NCI-H2107 (cell line): ENCODE measurements around the gene OMP.

Experiments used
- DNase-seq: peaks from one replicate; lab custom pipeline; 2025; lab: John Stamatoyannopoulos, UW

The OMP gene

DNA sequence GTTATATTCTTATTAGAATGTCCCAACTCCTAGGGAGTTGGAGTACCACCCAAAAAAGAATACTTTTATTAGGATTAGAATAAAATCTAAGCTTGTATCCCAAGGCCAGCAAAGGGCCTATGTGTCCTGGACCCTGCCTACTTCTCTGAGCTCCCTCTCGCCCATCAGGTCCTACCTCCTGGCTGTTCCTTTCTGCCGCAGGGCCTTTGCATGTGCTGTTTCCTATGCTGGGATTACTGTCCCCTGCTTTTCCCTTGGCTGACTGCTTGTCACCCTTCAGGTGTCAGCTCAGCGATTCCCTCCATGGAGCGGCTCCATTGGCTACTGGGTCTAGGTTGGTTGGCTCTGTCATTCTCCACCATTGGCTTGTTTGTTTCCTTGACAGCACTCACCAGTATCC lies 38.8 kb downstream of the OMP start:
- no peak for DNase-seq

DNA sequence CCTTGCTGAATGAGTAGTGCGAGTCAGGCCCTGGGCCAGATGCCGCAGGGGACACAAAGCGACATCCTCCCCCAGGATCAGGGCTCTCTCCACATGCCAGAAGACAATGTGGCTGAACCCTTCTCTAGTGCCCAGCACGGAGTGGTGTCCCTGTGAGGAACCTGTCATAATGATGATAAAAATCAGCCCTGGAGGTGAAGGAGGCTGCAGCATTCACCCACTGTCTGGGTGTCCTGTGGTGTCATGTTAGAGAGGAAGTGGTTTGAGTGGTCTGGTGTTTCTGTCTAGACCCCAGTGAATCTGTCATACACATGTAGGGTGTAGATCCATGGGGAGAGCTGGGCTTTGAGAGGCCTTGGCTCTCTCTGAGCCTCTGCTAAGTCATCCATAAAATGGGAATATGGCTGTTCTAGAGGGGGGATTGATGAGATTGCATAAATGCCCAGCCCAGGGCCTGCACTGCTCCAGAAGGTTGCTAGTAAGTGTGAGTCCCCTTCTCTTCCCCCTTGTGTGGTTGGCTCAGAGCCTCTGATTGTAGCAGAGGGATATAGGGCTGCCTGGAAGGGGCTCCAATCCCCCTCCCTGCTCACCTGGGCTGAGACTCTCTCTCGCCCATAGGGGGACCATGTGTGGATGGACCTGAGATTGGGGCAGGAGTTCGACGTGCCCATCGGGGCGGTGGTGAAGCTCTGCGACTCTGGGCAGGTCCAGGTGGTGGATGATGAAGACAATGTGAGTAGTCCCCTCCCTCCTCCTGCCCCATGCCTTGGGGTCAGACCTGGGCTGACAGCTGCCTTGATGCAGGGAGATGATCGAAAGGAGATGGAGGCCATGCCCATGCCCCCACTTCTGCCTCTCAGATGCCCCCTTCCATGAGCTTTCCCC lies 39.7 kb downstream of the OMP start:
- no peak for DNase-seq

DNA sequence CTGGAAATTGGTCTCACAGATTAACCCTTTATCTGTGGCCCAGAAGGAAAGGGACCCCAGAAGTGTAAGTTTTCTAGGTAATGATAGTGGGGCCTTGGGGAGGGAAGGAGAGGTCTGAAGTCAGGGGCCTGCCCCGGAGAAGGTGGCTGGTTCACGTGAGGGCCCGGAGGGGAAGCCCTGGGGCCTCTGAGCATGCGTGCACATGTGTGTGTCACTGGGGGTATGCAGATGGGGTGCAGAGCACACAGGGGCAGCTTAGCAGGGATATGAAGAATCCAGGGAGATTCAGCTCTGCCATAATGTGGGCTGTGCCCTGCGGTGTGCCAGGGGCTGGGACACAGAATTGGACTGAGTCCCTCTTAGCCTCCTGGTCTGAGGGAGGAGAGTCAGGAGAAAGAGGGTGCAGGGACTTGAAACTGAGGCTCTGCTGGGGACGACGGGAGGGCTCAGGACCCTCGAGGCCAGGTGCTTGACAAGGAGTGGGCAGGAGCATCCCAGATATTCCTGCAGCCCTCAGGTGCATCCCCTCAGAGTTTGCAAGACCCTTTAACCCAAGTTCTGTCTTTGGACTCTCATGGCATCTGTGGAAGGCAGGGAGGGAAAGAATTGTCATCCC lies 40.9 kb downstream of the OMP start:
- DNase-seq, result no peak

DNA sequence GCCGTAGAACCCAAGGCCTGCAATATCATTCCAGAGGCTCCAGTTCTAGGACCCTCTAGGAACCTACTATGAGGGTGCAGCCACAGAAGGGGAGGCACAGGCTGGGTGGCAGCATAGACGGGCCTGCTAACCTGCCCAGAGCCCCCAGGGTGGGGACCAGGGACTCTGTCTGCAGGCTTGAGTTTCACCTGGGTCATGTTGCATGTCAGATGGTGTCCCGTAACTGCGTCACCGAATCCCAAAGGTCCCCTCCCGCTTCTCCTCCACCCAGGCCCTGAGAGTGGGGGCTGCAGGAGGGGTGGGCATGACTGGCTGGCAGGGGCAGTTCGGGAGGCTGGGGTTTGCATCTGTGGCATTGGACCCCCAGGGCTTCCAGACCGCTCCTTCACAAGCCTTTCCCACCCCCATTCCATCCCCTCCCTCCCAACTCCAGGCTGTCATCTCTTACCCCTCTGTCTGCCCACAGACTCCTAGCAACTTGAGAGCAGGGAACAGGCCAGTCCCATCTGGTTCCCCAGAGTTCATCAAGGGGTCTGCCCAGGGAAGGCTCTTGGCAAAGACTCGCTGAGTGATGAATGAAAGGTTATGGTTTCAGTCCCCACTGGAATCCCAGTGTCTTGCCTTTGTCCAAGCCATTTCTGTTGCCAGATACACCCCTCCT lies 41.7 kb downstream of the OMP start:
- DNase-seq, result no peak

DNA sequence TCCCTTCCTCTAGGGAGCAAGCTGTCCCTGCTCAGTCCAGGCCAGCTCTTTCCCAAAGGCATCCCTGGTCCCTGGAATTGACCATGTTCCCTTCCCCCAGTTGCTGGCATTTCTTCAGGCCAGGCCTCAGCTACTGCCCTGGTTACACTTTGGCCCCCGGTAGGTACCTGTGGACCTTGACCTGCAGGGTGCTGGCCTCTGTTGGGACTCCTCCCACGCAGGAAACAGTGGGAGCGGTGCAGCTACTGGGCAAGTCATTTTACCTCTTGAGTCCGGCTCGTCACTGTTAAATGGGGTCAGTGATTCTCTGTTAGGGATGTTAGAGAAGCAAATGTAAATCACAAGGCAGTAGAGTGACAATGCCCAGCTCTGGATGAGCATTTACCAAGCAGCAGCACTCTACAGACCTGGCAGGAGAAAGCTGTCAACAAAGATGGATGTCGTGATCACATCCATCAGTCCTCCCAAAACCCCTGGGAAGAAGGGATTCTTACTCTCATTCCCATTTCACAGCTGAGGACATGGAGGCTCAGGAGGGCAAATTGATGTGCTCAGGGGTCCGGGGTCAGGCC lies 42.3 kb downstream of the OMP start:
- DNase-seq, result no peak

DNA sequence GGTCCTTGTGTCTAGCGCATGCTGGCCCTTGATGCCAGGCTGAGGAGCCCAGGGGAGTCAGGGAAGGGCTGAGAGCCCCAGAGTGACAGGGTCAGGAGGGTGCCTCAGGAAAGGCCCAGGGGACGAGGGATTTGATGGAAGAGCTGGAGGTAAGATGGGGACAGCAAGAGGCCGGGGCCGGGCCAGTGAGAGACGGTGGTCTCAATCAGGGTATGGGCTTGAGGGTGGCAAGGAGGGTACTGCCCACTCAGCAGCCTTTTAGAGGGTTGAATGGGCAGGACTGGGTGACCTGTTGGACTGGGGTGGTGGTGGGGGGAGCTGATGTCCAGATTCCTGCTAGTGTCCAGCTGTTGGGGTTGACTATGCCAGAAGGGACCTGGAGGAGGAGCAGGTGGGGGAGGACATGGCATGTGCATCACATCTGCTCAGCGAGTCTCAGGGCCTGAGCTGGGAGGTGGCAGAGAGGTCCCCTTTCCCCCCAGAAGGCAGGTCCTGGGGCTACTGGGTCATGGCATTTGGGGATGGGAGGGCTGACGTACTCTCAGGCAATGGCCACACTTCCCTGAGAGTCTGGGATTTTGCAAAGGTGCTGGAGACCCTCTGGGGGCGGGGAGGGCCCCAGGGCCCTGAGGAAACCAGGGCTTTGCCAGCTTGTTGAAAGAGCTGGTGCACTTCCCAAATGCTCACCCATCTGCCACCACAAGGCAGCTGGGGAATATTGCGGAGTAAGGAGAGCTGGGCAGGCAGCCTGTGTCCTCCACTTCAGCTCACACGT lies 43.8 kb downstream of the OMP start:
- no peak for DNase-seq

DNA sequence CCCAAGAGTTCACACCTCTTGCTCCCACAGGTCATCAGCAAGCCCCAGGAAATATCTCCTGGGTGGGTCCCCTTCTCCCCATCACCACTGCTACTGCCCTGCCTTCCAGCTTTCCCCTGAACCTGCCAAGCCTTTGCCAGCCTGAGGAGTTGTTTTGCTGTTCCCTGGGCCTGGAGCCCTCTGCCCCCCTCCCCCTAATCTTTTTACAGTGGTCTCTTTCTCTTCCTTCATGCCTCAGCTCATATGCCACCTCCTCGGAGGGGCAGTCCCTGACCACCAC lies 44.3 kb downstream of the OMP start:
- no peak for DNase-seq

DNA sequence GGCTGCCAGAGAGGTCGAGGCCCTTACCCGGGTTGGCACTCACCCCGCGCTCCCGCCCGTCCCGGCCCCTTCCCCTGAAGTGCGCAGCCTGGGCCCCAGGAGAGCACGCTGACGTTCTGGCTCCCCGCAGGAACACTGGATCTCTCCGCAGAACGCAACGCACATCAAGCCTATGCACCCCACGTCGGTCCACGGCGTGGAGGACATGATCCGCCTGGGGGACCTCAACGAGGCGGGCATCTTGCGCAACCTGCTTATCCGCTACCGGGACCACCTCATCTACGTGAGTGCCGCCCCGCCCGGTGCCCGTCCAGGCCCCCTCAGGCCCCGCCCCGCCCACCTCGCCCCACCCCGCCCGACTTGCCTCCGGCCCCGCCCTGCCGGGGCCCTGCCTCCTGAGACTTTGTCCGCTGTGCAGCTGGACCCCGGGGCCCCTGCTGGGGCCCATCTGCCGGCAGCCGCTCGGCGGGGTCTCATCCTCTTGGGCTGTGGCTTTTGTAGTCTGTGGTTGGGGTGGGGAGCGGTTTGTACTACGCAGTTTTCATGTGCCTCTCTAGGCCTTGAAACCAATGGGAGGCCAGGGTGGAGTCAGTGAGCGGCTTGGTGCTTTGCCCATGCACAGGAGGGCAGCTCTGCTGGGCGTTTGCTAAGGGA lies 45.2 kb downstream of the OMP start:
- peak; percentile 67 for DNase-seq

DNA sequence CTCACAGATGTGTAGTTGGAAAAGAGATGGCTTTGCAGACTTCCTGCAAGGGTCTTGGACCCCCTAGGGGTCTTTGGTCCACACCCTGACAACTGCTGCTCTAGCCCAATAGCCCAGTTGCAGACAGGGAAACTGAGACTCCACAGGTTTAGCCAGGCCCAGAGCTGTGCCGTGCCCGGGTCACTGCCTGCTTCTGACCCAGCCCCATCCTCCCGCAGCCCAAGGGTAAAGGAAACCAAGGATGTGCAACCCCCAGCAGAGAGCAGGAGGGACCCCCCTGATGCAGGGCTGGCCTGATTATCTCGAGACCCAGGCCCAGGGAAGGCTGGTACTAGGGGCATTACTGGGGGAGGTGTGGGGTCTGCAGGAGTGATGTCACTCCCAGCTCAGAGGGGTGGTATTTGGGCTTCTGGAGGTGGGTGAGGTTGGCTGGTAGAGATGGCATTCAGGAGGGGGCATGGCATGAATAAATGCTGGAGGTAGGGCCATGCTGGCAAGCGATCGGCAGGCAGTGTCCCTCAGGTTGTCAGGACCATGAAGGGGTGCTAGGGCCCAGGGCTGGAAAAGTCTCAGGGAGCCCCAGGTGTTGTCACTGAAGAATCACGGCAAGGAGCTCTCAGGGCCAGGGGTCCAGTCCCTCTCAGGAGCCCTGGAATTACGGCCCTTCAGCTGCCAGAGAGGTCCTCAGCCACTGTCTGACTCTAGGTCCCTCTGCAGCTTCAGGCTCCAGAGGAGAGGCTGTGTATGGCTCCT lies 46.5 kb downstream of the OMP start:
- no peak for DNase-seq

DNA sequence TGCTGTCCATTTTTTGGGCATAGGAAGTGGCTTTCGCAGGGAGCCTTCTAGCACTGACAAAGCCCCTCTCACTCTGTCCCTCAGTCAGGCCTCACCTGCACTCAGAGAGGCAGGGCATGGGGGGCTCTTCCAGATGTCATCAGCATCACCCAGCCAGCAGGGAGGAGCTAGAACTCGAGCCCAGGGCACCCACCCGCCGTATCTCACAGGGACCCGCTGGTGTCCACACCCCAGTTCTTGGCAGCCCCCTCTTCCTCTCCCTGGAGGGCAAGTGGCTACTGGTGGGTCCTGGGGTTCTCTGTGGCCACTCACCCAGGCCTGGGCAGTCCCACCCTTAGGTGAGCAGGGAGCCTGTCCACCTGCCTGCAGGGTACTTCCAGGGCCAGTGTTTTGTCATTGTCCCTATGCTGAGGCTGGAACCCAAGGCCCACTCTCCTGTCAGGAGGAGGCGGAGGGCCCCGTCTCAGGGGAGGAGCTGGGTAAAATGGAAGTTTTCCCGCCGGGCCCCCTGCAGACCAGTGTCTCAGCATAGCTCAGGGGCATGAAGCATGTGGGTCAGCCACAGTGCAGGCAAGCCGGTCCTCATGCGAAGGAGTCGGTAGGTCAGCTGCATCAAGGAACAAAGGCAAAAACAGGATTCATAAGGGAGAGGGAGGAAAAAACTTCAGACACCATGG lies 47.2 kb downstream of the OMP start:
- no peak for DNase-seq

DNA sequence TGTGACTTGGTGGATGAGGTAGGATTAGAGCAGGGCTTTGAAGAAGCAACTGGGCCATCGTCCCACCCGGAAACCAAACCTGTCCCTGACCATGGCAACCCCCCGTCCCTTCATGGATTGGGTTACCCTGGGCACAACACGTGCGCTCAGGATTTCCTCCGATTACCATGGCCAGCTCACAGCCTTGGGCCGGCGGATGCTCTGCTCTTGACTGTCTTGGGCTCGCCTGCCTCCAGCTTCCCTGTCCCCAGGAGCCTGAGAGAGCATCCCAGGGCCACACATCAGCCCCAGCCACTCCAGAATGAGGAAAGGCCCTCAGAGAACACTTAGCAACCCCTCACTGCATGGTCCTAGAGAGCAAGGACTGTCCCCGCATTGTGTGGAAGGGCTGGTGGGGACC lies 48.2 kb downstream of the OMP start:
- DNase-seq, result no peak

DNA sequence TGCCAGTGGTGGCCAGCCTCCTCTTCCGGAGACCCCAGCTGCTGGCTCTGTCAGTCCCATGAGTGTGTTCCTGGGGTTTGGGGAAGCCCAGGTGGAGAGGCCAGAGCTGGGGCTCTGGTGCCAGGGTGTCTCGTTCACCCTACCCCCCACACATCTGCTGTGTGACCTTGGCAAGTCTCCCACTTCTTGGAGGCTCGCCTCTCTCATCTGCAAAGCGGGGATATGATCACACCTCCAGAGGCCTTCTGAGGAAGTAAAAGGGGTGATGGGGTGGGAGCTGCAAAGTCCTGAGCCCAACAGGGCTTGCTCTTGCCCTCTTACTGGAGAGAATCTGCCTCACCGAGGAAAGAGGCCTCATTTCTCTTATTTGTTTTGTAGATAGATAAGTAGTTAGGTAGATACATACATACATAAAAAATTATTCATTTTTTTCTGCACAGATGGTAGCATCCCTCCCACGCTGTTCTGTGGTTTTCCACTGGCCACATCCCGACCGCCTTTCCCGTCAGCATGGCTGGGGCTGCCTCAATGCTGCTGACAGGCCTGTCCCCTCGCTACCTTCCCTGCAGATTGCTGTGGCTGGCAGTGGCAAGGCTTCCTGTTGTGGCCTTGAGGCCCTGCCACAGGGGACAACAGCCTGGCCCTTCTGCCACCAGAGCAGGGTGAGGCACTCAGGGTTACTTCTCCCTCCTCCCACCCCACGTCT lies 49.3 kb downstream of the OMP start:
- no peak for DNase-seq

DNA sequence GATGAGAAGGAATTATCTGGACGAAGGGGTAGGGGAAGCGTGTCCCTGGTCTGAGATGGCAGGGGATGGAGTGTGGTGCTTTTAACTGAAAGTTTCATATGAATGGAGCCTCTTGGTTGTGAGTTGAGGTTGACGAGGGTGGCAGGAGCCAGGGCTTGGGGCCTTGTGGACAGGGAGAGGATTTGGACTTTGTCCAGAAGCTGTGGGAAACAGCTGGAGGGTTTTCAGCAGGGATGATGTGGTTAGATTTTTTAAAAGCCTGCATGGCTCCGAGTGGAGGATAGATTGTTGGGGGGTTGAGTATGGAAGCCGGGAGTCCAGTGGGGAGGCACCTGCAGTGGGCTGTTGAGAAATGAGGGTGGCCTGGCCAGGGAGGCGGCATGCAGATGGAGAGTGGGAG lies 50.2 kb downstream of the OMP start:
- DNase-seq, result no peak
